PC-3 (cell line): Measurements from ENCODE around the gene ANKRD11. TPM values are rescaled to one million over a fixed set of nuclear protein-coding genes. Genes with fewer than 3 reads are reported as not detected.

Experiments used
- ATAC-seq: fragments of 200-7000 bp; cut with Tn5 transposase; 2 replicates; pipeline ENCODE4 v1.9.1; 2020; ENCODE audit warnings: mild to moderate bottlenecking, moderate library complexity
- BruUV-seq: library from RNA; stranded (reverse); fragments of 400-500 nt; replicated peaks from 2 replicates; lab custom pipeline; 2021; lab: Mats Ljungman, UMichigan
- CTCF ChIA-PET: fragments of 300-600 bp; sonication (Branson Sonifier 250); formaldehyde crosslinking; loops from one replicate; lab custom pipeline; 2022; ENCODE audit warnings: antibody characterized with exemption; lab: Charles Lee
- POLR2A ChIA-PET: fragments of 300-600 bp; sonication (Branson Sonifier 250); formaldehyde crosslinking; loops from one replicate; lab custom pipeline; 2022; ENCODE audit warnings: antibody characterized with exemption; ENCODE audit not compliant: unreplicated experiment; lab: Charles Lee
- DNase-seq: peaks from one replicate; pipeline ENCODE4 v3.0.0-alpha.2; 2015
- H2AFZ ChIP-seq: fragments of 300-600 bp; sonication (generic); 2 replicates; pipeline ENCODE4 v1.6.0; 2016; ENCODE audit warnings: antibody characterized with exemption, low read length
- H3F3A ChIP-seq: fragments of 300-600 bp; sonication (generic); one replicate; pipeline ENCODE4 v1.6.0; 2017; ENCODE audit warnings: antibody characterized with exemption, low read length, control low read depth, mild to moderate bottlenecking; ENCODE audit not compliant: unreplicated experiment
- H3K27ac ChIP-seq: fragments of 300-600 bp; sonication (generic); 2 replicates; pipeline ENCODE4 v1.5.1; 2016; ENCODE audit warnings: mild to moderate bottlenecking, low read length
- H3K27me3 ChIP-seq: fragments of 300-600 bp; sonication (generic); 2 replicates; pipeline ENCODE4 v1.6.1; 2016; ENCODE audit warnings: low read length, mixed read lengths
- H3K36me3 ChIP-seq: fragments of 300-600 bp; sonication (generic); 2 replicates; pipeline ENCODE4 v1.6.1; 2016; ENCODE audit warnings: low read depth, mixed run types, low read length, mixed read lengths
- H3K4me1 ChIP-seq: fragments of 300-600 bp; sonication (generic); 2 replicates; pipeline ENCODE4 v1.5.1; 2016; ENCODE audit warnings: low read length; ENCODE audit not compliant: insufficient read depth
- H3K4me2 ChIP-seq: fragments of 300-600 bp; sonication (generic); 2 replicates; pipeline ENCODE4 v1.6.0; 2016; ENCODE audit warnings: low read length
- H3K4me3 ChIP-seq: fragments of 300-600 bp; sonication (generic); 2 replicates; pipeline ENCODE4 v1.5.1; 2016; ENCODE audit warnings: mild to moderate bottlenecking, low read length, mixed read lengths
- H3K79me2 ChIP-seq: fragments of 300-600 bp; sonication (generic); 2 replicates; pipeline ENCODE4 v1.6.1; 2017; ENCODE audit warnings: low read length, mixed read lengths
- H3K9ac ChIP-seq: fragments of 300-600 bp; sonication (generic); 2 replicates; pipeline ENCODE4 v1.6.0; 2016; ENCODE audit warnings: mild to moderate bottlenecking, low read length
- H3K9me2 ChIP-seq: fragments of 300-600 bp; sonication (generic); replicated peaks from 2 replicates; pipeline ENCODE4 v1.6.1; 2016; ENCODE audit warnings: mixed run types, low read length, mixed read lengths
- H3K9me3 ChIP-seq: fragments of 300-600 bp; sonication (generic); 2 replicates; pipeline ENCODE4 v1.6.1; 2016; ENCODE audit warnings: low read length, mixed read lengths
- H4K20me1 ChIP-seq: fragments of 300-600 bp; sonication (generic); 2 replicates; pipeline ENCODE4 v1.6.1; 2016; ENCODE audit warnings: low read length, mixed read lengths
- EZH2 ChIP-seq: fragments of 300-600 bp; sonication (generic); IDR thresholded peaks from one replicate; pipeline ENCODE4 v1.6.1; 2017; ENCODE audit warnings: antibody characterized with exemption, mild to moderate bottlenecking, low read length; ENCODE audit not compliant: unreplicated experiment
- EZH2phosphoT487 ChIP-seq: fragments of 300-600 bp; sonication (generic); IDR thresholded peaks from 2 replicates; pipeline ENCODE4 v1.6.1; 2018; ENCODE audit warnings: mild to moderate bottlenecking, antibody characterized with exemption, low read length, borderline replicate concordance
- intact Hi-C: fragments of 100-400 bp; cut with micrococcal nuclease; formaldehyde crosslinking; loops from 2 replicates; pipeline ENCODE4 v1.9.0; 2023
- total RNA-seq: library from RNA; depleted of rRNA; stranded (reverse); fragments of >200 nt; gene quantifications from 2 replicates; pipeline ENCODE4 v1.2.3, GENCODE V29; 2014
- TF ChIP-seq, protein P1 (sequence below): fragments of 300-600 bp; sonication (generic); conservative IDR thresholded peaks from 2 replicates; pipeline ENCODE4 v1.5.1; 2017; ENCODE audit warnings: antibody characterized with exemption, low read depth, mild to moderate bottlenecking, low read length

ANKRD11 gene
- total RNA-seq, 1 experiment from 2014 or later = 65.0 TPM

DNA sequence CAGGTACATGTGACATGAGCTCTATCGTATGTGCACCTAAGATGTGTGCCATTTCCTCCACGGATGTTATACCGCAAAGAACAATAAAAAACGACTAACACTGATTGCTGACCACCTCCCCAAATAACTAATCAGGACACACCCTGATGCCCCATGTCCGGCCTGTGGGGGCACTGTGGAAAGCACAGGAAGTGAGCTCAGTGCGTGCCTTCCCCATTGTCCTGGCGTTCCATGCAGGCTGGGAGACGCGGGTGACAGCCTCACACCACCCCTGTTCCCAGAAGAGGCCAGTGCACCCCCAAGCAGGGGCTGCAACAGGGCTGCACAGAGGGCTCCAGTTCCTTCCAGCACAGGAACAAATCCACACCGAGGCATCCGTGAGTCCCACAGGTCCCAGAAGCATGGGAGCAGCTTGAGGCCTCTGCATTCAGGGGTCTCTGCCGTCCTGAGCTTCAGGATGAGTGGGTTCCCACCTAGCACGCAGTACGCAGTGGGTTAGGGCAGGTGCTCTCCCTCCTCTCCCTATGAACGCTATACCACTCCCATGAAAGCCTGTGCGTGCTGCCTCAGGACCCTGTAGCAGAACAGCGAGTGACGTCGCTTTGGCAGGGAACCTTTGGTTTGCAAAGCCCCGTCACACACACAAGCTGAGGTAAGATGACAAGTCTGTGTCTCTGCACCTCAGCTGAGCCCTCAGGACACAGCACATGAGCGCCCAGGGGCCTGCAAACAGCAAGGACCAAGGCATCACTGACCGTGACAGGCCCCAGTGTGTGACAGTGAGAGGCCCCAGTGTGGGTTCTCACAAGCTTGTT lies 155.2 kb downstream of the ANKRD11 start:
- no peaks in the 10 kb centered on the region for H3F3A ChIP-seq
- H3K9me2 ChIP-seq = no peaks in the 10 kb centered on the region
- H3K27me3 ChIP-seq = no peaks in the 10 kb centered on the region
- H2AFZ ChIP-seq = no peak overlapping the region
- DNase-seq = no peak
- H3K79me2 ChIP-seq = peaks cover 94% of the 10 kb centered on the region
- H3K4me3 ChIP-seq = no peak overlapping the region
- no peak overlapping the region for H3K4me2 ChIP-seq
- intact Hi-C loops = loop anchor here (5.0 kb wide), 2 partner anchors 42 to 157 kb away; partner anchors contain the start of gene ANKRD11
- ChIA-PET POLR2A (no interaction called here), CTCF (no interaction called here)
- ATAC-seq = no peak
- no peak overlapping the region for H3K9ac ChIP-seq
- H3K27ac ChIP-seq = peak overlapping the region; percentile 77
- H3K4me1 ChIP-seq = peaks cover 41% of the 10 kb centered on the region
- no peaks in the 10 kb centered on the region for H4K20me1 ChIP-seq
- no TSS peak for BruUV-seq
- no peaks in the 10 kb centered on the region for H3K9me3 ChIP-seq
- TF ChIP-seq, protein P1, sequence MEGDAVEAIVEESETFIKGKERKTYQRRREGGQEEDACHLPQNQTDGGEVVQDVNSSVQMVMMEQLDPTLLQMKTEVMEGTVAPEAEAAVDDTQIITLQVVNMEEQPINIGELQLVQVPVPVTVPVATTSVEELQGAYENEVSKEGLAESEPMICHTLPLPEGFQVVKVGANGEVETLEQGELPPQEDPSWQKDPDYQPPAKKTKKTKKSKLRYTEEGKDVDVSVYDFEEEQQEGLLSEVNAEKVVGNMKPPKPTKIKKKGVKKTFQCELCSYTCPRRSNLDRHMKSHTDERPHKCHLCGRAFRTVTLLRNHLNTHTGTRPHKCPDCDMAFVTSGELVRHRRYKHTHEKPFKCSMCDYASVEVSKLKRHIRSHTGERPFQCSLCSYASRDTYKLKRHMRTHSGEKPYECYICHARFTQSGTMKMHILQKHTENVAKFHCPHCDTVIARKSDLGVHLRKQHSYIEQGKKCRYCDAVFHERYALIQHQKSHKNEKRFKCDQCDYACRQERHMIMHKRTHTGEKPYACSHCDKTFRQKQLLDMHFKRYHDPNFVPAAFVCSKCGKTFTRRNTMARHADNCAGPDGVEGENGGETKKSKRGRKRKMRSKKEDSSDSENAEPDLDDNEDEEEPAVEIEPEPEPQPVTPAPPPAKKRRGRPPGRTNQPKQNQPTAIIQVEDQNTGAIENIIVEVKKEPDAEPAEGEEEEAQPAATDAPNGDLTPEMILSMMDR = peak; percentile 15; the same call in 1 of the 2 replicates
- TF ChIP-seq EZH2phosphoT487 = no peak
- H3K36me3 ChIP-seq = no peaks in the 10 kb centered on the region

DNA sequence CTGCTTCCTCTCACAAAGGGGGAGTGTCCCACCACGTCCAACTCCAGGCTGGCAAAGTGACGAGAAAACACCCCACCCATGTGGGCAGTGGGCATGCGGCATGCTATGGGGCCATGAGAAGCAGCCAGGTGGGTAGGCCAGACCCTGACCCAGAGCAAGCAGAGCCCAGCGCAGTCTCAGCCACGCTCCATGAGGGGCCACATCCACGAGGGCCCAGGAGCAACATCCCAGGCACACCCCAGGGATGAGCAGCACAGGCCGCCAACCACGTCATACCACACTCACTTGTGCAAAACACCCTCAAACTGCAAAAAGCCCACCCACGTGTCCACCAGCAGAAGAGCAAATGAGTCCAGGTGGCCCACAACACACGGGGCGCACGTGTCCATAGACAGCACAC lies 155.9 kb downstream of the ANKRD11 start:
- Histone ChIP-seq H3K4me2 (0 out of 2 replicates have a peak overlapping the region, but pooled peaks have one; percentile 10), H3K4me1 (peaks cover 44% of the 10 kb centered on the region), H3K36me3 (no peaks in the 10 kb centered on the region), H4K20me1 (no peaks in the 10 kb centered on the region), H3K27me3 (no peaks in the 10 kb centered on the region), H3K4me3 (no peak overlapping the region), H3K9ac (peak overlapping the region; percentile 47), H2AFZ (no peak overlapping the region), H3K79me2 (peaks cover 89% of the 10 kb centered on the region), H3K9me3 (no peaks in the 10 kb centered on the region), H3K27ac (peak overlapping the region; percentile 77), H3K9me2 (no peaks in the 10 kb centered on the region), H3F3A (no peaks in the 10 kb centered on the region)
- BruUV-seq = no TSS peak
- ChIA-PET POLR2A (no interaction called here), CTCF (no interaction called here)
- intact Hi-C loops = loop anchor here (5.0 kb wide), 2 partner anchors 43 to 158 kb away; partner anchors contain the start of gene ANKRD11
- ATAC-seq = no peak
- no peak for TF ChIP-seq EZH2phosphoT487
- no peak for TF ChIP-seq EZH2
- DNase-seq = no peak

DNA sequence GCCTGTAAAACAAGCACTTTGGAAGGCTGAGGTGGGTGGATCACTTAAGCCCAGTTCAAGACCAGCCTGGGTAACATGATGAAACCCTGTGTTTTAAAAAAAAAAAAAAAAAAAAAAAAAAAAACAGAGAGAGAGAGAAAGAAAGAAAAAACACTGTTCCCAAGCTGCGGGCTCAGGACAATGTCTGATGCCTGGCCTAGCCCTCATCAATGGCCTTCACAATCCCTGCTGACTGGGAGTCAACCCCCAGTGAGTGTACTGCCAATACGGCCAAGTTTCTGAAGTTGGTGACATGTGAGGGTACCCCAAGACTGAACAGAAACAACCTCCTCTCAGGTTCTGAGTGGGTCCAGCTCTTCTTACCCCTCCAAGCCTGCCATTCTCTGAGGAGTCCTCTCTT lies 156.3 kb downstream of the ANKRD11 start:
- no TSS peak for BruUV-seq
- Histone ChIP-seq H3K4me3 (no peak overlapping the region), H3F3A (no peaks in the 10 kb centered on the region), H3K9ac (peak overlapping the region; percentile 47), H4K20me1 (no peaks in the 10 kb centered on the region), H3K79me2 (peaks cover 89% of the 10 kb centered on the region), H3K36me3 (no peaks in the 10 kb centered on the region; the same call in 1 of the 2 replicates), H3K4me1 (peaks cover 48% of the 10 kb centered on the region), H2AFZ (no peak overlapping the region), H3K27ac (peak overlapping the region; percentile 77), H3K9me3 (no peaks in the 10 kb centered on the region), H3K9me2 (no peaks in the 10 kb centered on the region), H3K4me2 (0 out of 2 replicates have a peak overlapping the region, but pooled peaks have one; percentile 10), H3K27me3 (no peaks in the 10 kb centered on the region)
- DNase-seq (no peak), ATAC-seq (no peak)
- TF ChIP-seq, protein P1 = no peak
- TF ChIP-seq EZH2 (no peak), EZH2phosphoT487 (no peak)
- intact Hi-C loops = loop anchor here (5.0 kb wide), 2 partner anchors 43 to 158 kb away; partner anchors contain the start of gene ANKRD11
- POLR2A ChIA-PET = no interaction called here
- CTCF ChIA-PET = no interaction called here
